Measurements from ENCODE around the gene HACD2.
A peak's percentile ranks its signal among the peaks of the same experiment; 100 is the strongest.

HACD2 gene

DNA sequence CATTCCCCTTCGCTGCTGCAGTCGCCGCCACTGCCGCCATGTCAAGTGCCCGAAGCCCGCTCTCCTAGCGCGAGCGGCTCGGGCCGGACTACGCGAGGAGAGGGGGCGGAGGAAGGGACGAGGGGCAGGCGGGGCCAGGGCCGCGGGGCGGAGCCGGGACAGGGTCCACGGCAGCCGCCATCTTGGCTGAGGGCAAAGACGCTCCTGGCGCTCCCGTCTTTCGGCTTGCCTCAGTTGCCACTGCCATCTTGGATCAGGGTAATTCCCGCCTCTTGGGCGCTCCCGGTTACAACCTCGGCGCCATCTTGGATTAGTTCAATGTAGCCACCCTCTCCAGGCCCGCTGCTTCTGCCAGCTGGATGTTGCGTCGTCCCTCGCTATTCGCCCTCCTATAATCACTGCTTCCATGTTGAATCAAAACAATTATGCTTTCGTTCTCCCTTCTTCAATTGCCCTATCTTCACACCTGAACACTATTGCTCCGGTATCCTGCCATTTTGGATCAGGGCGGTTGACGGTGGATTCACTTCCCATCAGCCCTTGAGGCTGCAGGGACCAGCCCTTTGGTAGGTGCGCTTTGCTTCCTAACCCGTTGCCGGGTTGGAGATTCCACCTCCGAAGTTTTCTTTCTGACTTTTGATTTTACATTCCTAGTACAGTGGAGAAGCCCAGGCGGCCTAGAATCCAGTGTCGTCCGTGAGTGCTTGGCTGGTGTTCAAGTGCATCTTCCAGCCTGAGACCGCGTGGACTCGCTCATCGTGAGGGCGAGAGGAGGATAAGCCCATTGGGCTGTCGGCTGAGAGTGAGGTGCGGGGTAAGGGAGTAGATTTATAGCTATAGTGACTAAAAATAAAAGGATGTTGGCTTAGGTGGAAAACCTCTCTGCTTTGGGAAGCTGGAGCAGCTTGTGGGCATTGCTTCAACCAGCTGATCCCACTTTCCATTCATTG lies at the start of gene HACD2:
HACD2 (minus strand) TSS at position 66 of the 950 bp plus-strand sequence; CDS start at position 40, 26 bp downstream.
- peak within 1 kb of the TSS; percentile 82 for H3K4me3 ChIP-seq (ENCODE audit: low read depth, low read length)

GRCh38 chr3:123634149-123635051 lies 49.5 kb upstream of the HACD2 start:
- no peak overlapping the region for H3K4me3 ChIP-seq (ENCODE audit: low read depth, low read length)

DNA sequence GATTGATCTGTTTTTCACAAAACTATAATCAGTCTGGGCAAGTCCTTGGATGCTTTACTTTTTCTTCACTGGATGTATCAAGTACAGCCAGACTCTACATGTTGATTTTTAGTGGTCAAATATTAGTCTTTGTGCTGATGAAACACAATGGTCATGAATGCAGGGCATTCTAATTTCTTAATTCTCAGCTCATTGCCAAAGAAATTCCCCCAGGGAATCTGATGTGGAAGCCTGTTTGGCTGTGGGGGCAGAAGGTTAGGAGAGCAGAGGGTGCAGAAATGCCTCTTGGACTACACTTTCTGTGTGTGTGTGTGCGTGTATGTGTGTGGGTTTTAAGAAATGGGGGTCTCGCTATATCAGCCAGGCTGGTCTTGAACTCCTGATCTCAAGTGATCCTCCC lies 48.7 kb upstream of the HACD2 start:
- H3K4me3 ChIP-seq (ENCODE audit: low read depth, low read length): no peak overlapping the region

DNA sequence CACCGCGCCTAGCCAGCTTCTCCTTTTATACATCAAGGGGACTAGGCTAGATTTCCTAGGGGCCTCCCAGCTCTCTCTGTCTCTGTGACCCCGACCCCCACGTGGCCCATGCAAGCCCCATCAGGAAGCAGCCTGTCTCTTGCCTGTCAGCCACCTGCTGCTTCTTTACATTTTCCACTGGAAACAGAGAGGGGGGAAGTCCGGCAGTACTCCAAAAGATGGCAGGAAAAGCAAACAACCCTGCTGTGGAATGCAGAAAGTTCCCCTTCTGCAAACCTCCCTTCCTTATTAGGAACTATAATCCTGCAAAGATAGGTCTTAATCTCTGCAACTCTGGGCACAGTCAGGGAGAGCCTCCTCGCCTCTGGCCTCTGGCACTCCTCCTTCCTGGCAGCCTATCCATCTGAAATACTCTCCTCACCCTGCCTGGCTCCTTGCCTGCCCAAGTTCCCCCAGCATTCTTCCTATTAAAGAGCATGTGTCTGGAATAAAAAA lies 47.4 kb upstream of the HACD2 start:
- no peak overlapping the region for H3K4me3 ChIP-seq (ENCODE audit: low read depth, low read length)

- no peak overlapping the region for H3K4me3 ChIP-seq (ENCODE audit: low read depth, low read length)
Measured at GRCh38 chr3:123629747-123630047, 44.8 kb upstream of the HACD2 start.

DNA sequence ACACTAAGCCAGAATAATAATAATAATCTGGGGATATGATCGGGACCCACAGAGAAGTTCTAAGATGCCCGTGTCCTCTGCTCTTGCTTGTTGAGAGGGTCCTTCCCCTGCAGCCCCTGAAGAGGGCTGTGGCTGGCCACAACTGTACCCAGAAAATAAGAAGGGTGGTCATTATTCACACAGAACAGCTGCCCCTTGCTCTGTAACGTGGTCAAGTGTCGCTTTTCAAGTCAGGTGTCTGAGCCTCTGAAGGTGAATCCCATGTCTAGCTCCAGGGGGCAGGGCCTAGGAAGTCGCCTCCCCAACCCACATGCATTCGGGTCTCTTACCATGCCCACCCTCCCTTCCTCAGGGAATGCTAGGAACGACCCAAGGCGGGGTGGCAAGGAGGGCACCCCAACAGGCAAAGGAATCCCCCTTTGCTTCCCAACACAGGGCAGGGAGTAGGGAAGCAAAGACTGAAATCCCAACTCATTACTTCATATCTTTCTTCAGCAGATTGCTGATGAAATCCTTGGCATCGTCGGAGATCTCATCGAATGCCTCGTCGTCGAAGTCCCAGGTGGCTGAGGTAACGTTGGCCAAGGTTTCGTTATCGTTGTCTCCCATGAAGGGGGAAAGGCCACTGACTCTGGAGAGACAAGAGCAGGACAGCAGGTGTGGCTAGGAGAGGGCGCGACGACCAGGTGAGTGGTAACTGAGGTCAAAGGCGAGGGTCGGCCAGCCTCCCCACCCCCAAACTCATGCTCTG lies 44.3 kb upstream of the HACD2 start:
- H3K4me3 ChIP-seq (ENCODE audit: low read depth, low read length): no peak overlapping the region

GRCh38 chr3:123627673-123628670 lies 43.1 kb upstream of the HACD2 start:
- H3K4me3 ChIP-seq (ENCODE audit: low read depth, low read length): no peak overlapping the region

- H3K4me3 ChIP-seq (ENCODE audit: low read depth, low read length): no peak overlapping the region
Measured at GRCh38 chr3:123626881-123627280, 42.0 kb upstream of the HACD2 start.

GRCh38 chr3:123624302-123624701 lies 39.4 kb upstream of the HACD2 start:
- no peak overlapping the region for H3K4me3 ChIP-seq (ENCODE audit: low read depth, low read length)

DNA sequence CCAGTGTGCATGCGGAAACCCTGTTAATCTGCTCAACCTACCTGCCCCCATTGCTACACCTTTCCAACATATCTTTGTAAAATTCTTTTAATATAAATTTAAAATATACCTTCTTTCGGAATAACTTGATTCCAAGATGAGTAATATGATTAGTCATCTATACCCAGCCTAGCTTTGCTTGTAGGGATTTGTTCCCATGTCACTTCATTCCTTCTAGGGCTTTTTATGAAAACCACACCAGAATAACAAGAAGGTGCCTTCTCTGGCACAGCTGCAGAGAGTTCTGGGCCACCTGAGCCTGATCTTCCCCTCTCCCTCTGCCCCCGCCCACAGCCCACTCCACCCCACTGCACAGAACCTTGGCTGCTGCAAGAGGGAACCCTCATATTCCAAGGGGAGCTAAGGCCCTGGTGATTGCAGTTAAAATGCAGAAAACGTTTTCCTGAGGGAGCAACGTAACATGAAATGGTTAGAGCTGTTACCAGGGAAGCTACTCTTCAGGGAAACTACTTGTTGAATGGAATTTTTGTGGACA lies 38.6 kb upstream of the HACD2 start:
- H3K4me3 ChIP-seq (ENCODE audit: low read depth, low read length): no peak overlapping the region

GRCh38 chr3:123622766-123623165 lies 37.9 kb upstream of the HACD2 start:
- no peak overlapping the region for H3K4me3 ChIP-seq (ENCODE audit: low read depth, low read length)

GRCh38 chr3:123621850-123622189 lies 37.0 kb upstream of the HACD2 start:
- no peak overlapping the region for H3K4me3 ChIP-seq (ENCODE audit: low read depth, low read length)

DNA sequence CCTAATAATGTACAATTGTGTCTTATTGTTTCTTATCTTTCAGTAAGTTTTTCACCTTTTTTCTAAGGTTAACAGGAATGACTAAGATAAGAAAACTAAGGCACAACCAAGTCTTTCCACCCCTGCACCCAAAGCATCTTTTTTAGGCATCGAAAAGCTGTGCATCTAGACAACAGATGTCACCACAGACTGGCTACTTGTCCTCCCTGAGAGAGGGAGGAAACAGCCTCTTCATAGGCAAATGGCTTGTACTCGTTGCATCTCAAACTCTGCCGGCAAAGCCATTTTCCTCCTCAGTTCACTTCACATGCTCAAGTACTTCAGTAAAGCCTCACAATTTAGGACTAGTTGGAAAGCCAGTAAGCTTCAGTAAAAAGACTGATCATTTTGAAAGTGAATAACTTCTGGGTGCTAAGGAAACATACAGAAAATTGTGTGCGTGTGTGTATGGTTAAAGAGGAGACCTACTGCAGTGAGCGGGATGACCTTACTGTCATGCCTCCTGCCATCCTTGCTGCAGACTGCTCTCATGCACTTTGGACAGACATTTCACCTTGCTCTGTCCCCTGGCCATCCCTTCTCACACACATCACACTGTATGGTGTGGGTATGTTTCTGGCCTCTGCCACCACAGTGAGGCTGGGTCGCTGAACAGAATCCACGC lies 36.5 kb upstream of the HACD2 start:
- no peak overlapping the region for H3K4me3 ChIP-seq (ENCODE audit: low read depth, low read length)

GRCh38 chr3:123620343-123620742 lies 35.5 kb upstream of the HACD2 start:
- H3K4me3 ChIP-seq (ENCODE audit: low read depth, low read length): no peak overlapping the region

GRCh38 chr3:123618768-123619484 lies 34.1 kb upstream of the HACD2 start:
- H3K4me3 ChIP-seq (ENCODE audit: low read depth, low read length): no peak overlapping the region

GRCh38 chr3:123618076-123618708 lies 33.3 kb upstream of the HACD2 start:
- no peak overlapping the region for H3K4me3 ChIP-seq (ENCODE audit: low read depth, low read length)

- no peak overlapping the region for H3K4me3 ChIP-seq (ENCODE audit: low read depth, low read length)
Measured at GRCh38 chr3:123616593-123616992, 31.7 kb upstream of the HACD2 start.

- no peak overlapping the region for H3K4me3 ChIP-seq (ENCODE audit: low read depth, low read length)
Measured at GRCh38 chr3:123613543-123613942, 28.7 kb upstream of the HACD2 start.

Measured in iPS-11a (cell line).